ENCODE data around the gene PCCA.

GRCh38 chr13:100439247-100439970 is 350.5 kb downstream of the PCCA start:
- TF ChIP-seq POLR2A (IDR thresholded peaks at IDR 0.05), result no peak
- no peak for TF ChIP-seq CTCF (IDR thresholded peaks at IDR 0.05)
- TF ChIP-seq EP300 (IDR thresholded peaks at IDR 0.05), result no peak
